Measurements from ENCODE around the gene FEM1A. TPM values are rescaled to one million over a fixed set of nuclear protein-coding genes. Genes with fewer than 3 reads are reported as not detected.

The FEM1A gene
- total and polyA plus RNA-seq, 2 donors (not counting 1 experiment from before 2014, with no cell fraction given): 5.8 to 18.7 TPM

DNA sequence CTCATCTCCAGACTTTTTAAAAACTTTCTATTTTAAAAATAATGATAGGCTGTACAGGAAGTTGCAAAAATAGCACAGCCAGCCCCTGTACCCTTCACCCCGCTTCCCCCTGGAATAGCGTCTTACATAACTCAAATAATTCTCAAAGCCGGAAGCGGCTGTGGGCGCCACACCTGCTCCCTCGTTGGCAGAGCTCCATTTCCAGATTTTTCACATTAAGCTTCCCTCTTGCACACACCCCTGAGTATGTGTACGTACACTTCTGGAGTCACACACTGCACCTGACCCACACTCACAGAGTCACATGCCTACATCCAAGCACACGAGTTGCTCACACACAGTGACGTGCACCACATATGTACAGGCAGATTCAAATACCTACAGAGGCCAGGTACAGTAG lies 42.9 kb upstream of the FEM1A start:
- no peaks in the 10 kb centered on the region for H3K9me3 ChIP-seq (ENCODE audit: control extremely low read depth in 1 of 3, control insufficient read depth in 2 of 3, insufficient read depth in 1 of 3, low read length in 2 of 3)
- intact Hi-C loops (cut with micrococcal nuclease): no loop called here
- no peak overlapping the region for H3K9ac ChIP-seq (ENCODE audit: low read length)
- no peaks in the 10 kb centered on the region for H3K4me1 ChIP-seq (ENCODE audit: control insufficient read depth in 2 of 2, insufficient read depth in 2 of 2, low read length in 2 of 2)
- H3K4me3 ChIP-seq (ENCODE audit: control extremely low read depth in 1 of 5, extremely low read depth in 1 of 5, insufficient read depth in 1 of 5, low read depth in 2 of 5, low read length in 4 of 5): no peak overlapping the region
- no peaks in the 10 kb centered on the region for H3K9me3 Mint-ChIP-seq (ENCODE audit: insufficient read depth)
- H3K4me1 Mint-ChIP-seq: no peaks in the 10 kb centered on the region
- H3K4me3 Mint-ChIP-seq: no peak overlapping the region
- H2AFZ ChIP-seq (ENCODE audit: insufficient read depth, low read depth, low read length, poor library complexity, severe bottlenecking): no peak overlapping the region
- TF ChIP-seq, protein P1, sequence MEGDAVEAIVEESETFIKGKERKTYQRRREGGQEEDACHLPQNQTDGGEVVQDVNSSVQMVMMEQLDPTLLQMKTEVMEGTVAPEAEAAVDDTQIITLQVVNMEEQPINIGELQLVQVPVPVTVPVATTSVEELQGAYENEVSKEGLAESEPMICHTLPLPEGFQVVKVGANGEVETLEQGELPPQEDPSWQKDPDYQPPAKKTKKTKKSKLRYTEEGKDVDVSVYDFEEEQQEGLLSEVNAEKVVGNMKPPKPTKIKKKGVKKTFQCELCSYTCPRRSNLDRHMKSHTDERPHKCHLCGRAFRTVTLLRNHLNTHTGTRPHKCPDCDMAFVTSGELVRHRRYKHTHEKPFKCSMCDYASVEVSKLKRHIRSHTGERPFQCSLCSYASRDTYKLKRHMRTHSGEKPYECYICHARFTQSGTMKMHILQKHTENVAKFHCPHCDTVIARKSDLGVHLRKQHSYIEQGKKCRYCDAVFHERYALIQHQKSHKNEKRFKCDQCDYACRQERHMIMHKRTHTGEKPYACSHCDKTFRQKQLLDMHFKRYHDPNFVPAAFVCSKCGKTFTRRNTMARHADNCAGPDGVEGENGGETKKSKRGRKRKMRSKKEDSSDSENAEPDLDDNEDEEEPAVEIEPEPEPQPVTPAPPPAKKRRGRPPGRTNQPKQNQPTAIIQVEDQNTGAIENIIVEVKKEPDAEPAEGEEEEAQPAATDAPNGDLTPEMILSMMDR (IDR thresholded peaks at IDR 0.05): no peak
- TF ChIP-seq EZH2 (IDR thresholded peaks at IDR 0.05; ENCODE audit: borderline replicate concordance, insufficient read depth, low read depth, low read length, poor library complexity, severe bottlenecking): no peak
- H3K36me3 ChIP-seq (replicated peaks in 1 of 2; ENCODE audit: control extremely low read depth in 1 of 2, control insufficient read depth in 1 of 2, extremely low read depth in 1 of 2, insufficient read depth in 2 of 2, low read length in 1 of 2): no peaks in the 10 kb centered on the region
- H3K27ac Mint-ChIP-seq: no peak overlapping the region
- H3K27me3 Mint-ChIP-seq: peaks cover 32% of the 10 kb centered on the region
- no peaks in the 10 kb centered on the region for H3K79me2 ChIP-seq (ENCODE audit: control insufficient read depth, insufficient read depth, low read length)
- POLR2A ChIA-PET: no interaction called here
- WGBS (ENCODE audit: insufficient coverage): 56% methylated on average over 7 of the region's 9 CpGs
- H3K27me3 ChIP-seq (replicated peaks in 1 of 4; ENCODE audit: control extremely low read depth in 1 of 4, control insufficient read depth in 3 of 4, insufficient read depth in 4 of 4, low read length in 3 of 4): peaks cover 0 to 19% (median 2%) of the 10 kb centered on the region in 4 experiments
- no peak overlapping the region for H3K27ac ChIP-seq (ENCODE audit: low read length in 2 of 2)
- H3K4me2 ChIP-seq (replicated peaks; ENCODE audit: low read depth, low read length, poor library complexity, severe bottlenecking): no peak overlapping the region
- ATAC-seq (ENCODE audit: low read depth) (no peak), DNase-seq (no peak)
- CTCF ChIA-PET: no interaction called here
- H4K20me1 ChIP-seq (ENCODE audit: control insufficient read depth, insufficient read depth, low read length, poor library complexity, severe bottlenecking): no peaks in the 10 kb centered on the region

DNA sequence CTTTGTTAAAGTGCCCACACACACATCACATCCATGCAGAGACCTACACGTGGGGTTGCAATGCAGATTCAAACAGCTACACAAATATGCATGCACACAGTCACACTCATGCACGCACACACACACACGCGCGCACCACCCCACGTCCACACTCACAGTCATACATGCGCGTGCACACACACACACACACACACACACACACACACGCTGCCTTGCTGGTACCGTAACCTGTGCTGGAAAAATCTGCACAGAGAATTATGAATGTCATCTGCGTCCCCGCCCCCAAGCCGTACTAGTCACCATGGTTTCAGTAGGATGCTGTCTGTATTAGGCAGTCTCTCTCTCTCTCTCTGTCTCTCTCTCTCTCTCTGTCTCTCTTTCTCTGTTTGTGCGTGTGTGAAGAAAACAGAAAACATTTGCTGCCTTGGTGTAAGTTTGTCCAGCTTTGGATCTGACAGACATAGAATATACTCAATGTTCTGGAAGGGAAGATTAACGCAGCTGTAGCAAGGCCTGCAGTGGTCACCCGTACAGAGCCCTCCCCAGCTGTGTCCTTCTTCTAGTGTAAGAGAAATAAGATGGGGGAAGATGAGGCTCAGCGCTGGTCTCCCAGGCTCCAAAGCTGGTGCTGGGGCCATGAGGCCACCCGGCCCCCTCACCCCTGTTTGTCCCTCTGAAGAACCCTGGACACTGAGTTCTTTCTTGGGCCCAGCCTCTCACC lies 41.5 kb upstream of the FEM1A start:
- Histone ChIP-seq H3K27me3 (replicated peaks in 1 of 4; ENCODE audit: control extremely low read depth in 1 of 4, control insufficient read depth in 3 of 4, insufficient read depth in 4 of 4, low read length in 3 of 4) (peaks cover 0 to 16% (median 2%) of the 10 kb centered on the region in 4 experiments), H2AFZ (ENCODE audit: insufficient read depth, low read depth, low read length, poor library complexity, severe bottlenecking) (no peak overlapping the region), H3K4me3 (ENCODE audit: control extremely low read depth in 1 of 5, extremely low read depth in 1 of 5, insufficient read depth in 1 of 5, low read depth in 2 of 5, low read length in 4 of 5) (no peak overlapping the region), H3K4me2 (replicated peaks; ENCODE audit: low read depth, low read length, poor library complexity, severe bottlenecking) (no peak overlapping the region), H3K36me3 (replicated peaks in 1 of 2; ENCODE audit: control extremely low read depth in 1 of 2, control insufficient read depth in 1 of 2, extremely low read depth in 1 of 2, insufficient read depth in 2 of 2, low read length in 1 of 2) (no peaks in the 10 kb centered on the region), H3K79me2 (ENCODE audit: control insufficient read depth, insufficient read depth, low read length) (no peaks in the 10 kb centered on the region), H4K20me1 (ENCODE audit: control insufficient read depth, insufficient read depth, low read length, poor library complexity, severe bottlenecking) (no peaks in the 10 kb centered on the region), H3K4me1 (ENCODE audit: control insufficient read depth in 2 of 2, insufficient read depth in 2 of 2, low read length in 2 of 2) (no peaks in the 10 kb centered on the region), H3K27ac (ENCODE audit: low read length in 2 of 2) (no peak overlapping the region), H3K9ac (ENCODE audit: low read length) (no peak overlapping the region), H3K9me3 (ENCODE audit: control extremely low read depth in 1 of 3, control insufficient read depth in 2 of 3, insufficient read depth in 1 of 3, low read length in 2 of 3) (no peaks in the 10 kb centered on the region)
- ChIA-PET POLR2A (no interaction called here), CTCF (no interaction called here)
- Mint-ChIP-seq H3K27ac (no peak overlapping the region), H3K4me1 (no peaks in the 10 kb centered on the region), H3K4me3 (no peak overlapping the region), H3K27me3 (peaks cover 36% of the 10 kb centered on the region), H3K9me3 (ENCODE audit: insufficient read depth) (no peaks in the 10 kb centered on the region)
- 79% methylated on average over 9 of the region's 18 CpGs for WGBS (ENCODE audit: insufficient coverage)
- DNase-seq: no peak
- ATAC-seq (ENCODE audit: low read depth): no peak
- intact Hi-C loops (cut with micrococcal nuclease): no loop called here
- TF ChIP-seq, protein P1 (IDR thresholded peaks at IDR 0.05): no peak
- TF ChIP-seq EZH2 (IDR thresholded peaks at IDR 0.05; ENCODE audit: borderline replicate concordance, insufficient read depth, low read depth, low read length, poor library complexity, severe bottlenecking): no peak
